ENCODE data around the gene CIB4. TPM values are rescaled to one million over a fixed set of nuclear protein-coding genes. Genes with fewer than 3 reads are reported as not detected.

Gene CIB4
- total RNA-seq, 1 donor from 2014 or later: not detected

GRCh38 chr2:26579723-26580040, 61.5 kb downstream of the CIB4 start:
- no peaks in the 10 kb centered on the region for H3K9me3 ChIP-seq (ENCODE audit: control insufficient read depth in 3 of 3, low read length in 3 of 3)
- no peaks in the 10 kb centered on the region for H3K4me1 ChIP-seq (ENCODE audit: control insufficient read depth in 3 of 3, insufficient read depth in 3 of 3, low read length in 3 of 3)
- no peak overlapping the region for H3K9ac ChIP-seq (ENCODE audit: low read depth in 1 of 3, low read length in 3 of 3)
- no peak overlapping the region for H3K27ac ChIP-seq (ENCODE audit: low read depth, low read length)
- peaks cover 9 to 51% (median 34%) of the 10 kb centered on the region in 3 donors for H3K27me3 ChIP-seq (ENCODE audit: control insufficient read depth in 3 of 3, insufficient read depth in 3 of 3, low read length in 3 of 3)
- H3K36me3 ChIP-seq (ENCODE audit: control insufficient read depth in 3 of 3, insufficient read depth in 3 of 3, low read length in 3 of 3): no peaks in the 10 kb centered on the region
- no peak overlapping the region for H3K4me3 ChIP-seq (ENCODE audit: low read length in 3 of 3)

GRCh38 chr2:26579025-26579722, 62.0 kb downstream of the CIB4 start:
- Histone ChIP-seq H3K27me3 (ENCODE audit: control insufficient read depth in 3 of 3, insufficient read depth in 3 of 3, low read length in 3 of 3) (peaks cover 9 to 47% (median 32%) of the 10 kb centered on the region in 3 donors), H3K36me3 (ENCODE audit: control insufficient read depth in 3 of 3, insufficient read depth in 3 of 3, low read length in 3 of 3) (no peaks in the 10 kb centered on the region)

GRCh38 chr2:26578581-26578980, 62.6 kb downstream of the CIB4 start:
- Histone ChIP-seq H3K27me3 (ENCODE audit: control insufficient read depth in 3 of 3, insufficient read depth in 3 of 3, low read length in 3 of 3) (peaks cover 9 to 47% (median 26%) of the 10 kb centered on the region in 3 donors), H3K9me3 (ENCODE audit: control insufficient read depth in 3 of 3, low read length in 3 of 3) (no peaks in the 10 kb centered on the region), H3K27ac (ENCODE audit: low read depth, low read length) (no peak overlapping the region), H3K4me1 (ENCODE audit: control insufficient read depth in 3 of 3, insufficient read depth in 3 of 3, low read length in 3 of 3) (no peaks in the 10 kb centered on the region), H3K36me3 (ENCODE audit: control insufficient read depth in 3 of 3, insufficient read depth in 3 of 3, low read length in 3 of 3) (no peaks in the 10 kb centered on the region), H3K4me3 (ENCODE audit: low read length in 3 of 3) (no peak overlapping the region), H3K9ac (ENCODE audit: low read depth in 1 of 3, low read length in 3 of 3) (no peak overlapping the region)

More at GRCh38 chr2:26579025-26579722, 62.0 kb downstream of the CIB4 start:
- Histone ChIP-seq H3K27ac (ENCODE audit: low read depth, low read length) (no peak overlapping the region), H3K4me3 (ENCODE audit: low read length in 3 of 3) (no peak overlapping the region), H3K9me3 (ENCODE audit: control insufficient read depth in 3 of 3, low read length in 3 of 3) (no peaks in the 10 kb centered on the region), H3K4me1 (ENCODE audit: control insufficient read depth in 3 of 3, insufficient read depth in 3 of 3, low read length in 3 of 3) (no peaks in the 10 kb centered on the region), H3K9ac (ENCODE audit: low read depth in 1 of 3, low read length in 3 of 3) (no peak overlapping the region)

- Histone ChIP-seq H3K9me3 (ENCODE audit: control insufficient read depth in 3 of 3, low read length in 3 of 3) (no peaks in the 10 kb centered on the region), H3K9ac (ENCODE audit: low read depth in 1 of 3, low read length in 3 of 3) (no peak overlapping the region), H3K36me3 (ENCODE audit: control insufficient read depth in 3 of 3, insufficient read depth in 3 of 3, low read length in 3 of 3) (no peaks in the 10 kb centered on the region), H3K27me3 (ENCODE audit: control insufficient read depth in 3 of 3, insufficient read depth in 3 of 3, low read length in 3 of 3) (peaks cover 9 to 43% (median 26%) of the 10 kb centered on the region in 3 donors), H3K27ac (ENCODE audit: low read depth, low read length) (no peak overlapping the region), H3K4me1 (ENCODE audit: control insufficient read depth in 3 of 3, insufficient read depth in 3 of 3, low read length in 3 of 3) (no peaks in the 10 kb centered on the region), H3K4me3 (ENCODE audit: low read length in 3 of 3) (no peak overlapping the region)
Observed at GRCh38 chr2:26578113-26578458, 63.1 kb downstream of the CIB4 start.

- Histone ChIP-seq H3K9me3 (ENCODE audit: control insufficient read depth in 3 of 3, low read length in 3 of 3) (no peaks in the 10 kb centered on the region), H3K27me3 (ENCODE audit: control insufficient read depth in 3 of 3, insufficient read depth in 3 of 3, low read length in 3 of 3) (peaks cover 9 to 42% (median 24%) of the 10 kb centered on the region in 3 donors), H3K9ac (ENCODE audit: low read depth in 1 of 3, low read length in 3 of 3) (no peak overlapping the region), H3K27ac (ENCODE audit: low read depth, low read length) (no peak overlapping the region), H3K36me3 (ENCODE audit: control insufficient read depth in 3 of 3, insufficient read depth in 3 of 3, low read length in 3 of 3) (no peaks in the 10 kb centered on the region), H3K4me1 (ENCODE audit: control insufficient read depth in 3 of 3, insufficient read depth in 3 of 3, low read length in 3 of 3) (no peaks in the 10 kb centered on the region), H3K4me3 (ENCODE audit: low read length in 3 of 3) (no peak overlapping the region)
Observed at GRCh38 chr2:26577442-26578112, 63.6 kb downstream of the CIB4 start.

- Histone ChIP-seq H3K27me3 (ENCODE audit: control insufficient read depth in 3 of 3, insufficient read depth in 3 of 3, low read length in 3 of 3) (peaks cover 9 to 41% (median 26%) of the 10 kb centered on the region in 3 donors), H3K9ac (ENCODE audit: low read depth in 1 of 3, low read length in 3 of 3) (no peak overlapping the region), H3K4me1 (ENCODE audit: control insufficient read depth in 3 of 3, insufficient read depth in 3 of 3, low read length in 3 of 3) (no peaks in the 10 kb centered on the region), H3K9me3 (ENCODE audit: control insufficient read depth in 3 of 3, low read length in 3 of 3) (no peaks in the 10 kb centered on the region), H3K27ac (ENCODE audit: low read depth, low read length) (no peak overlapping the region), H3K36me3 (ENCODE audit: control insufficient read depth in 3 of 3, insufficient read depth in 3 of 3, low read length in 3 of 3) (no peaks in the 10 kb centered on the region), H3K4me3 (ENCODE audit: low read length in 3 of 3) (no peak overlapping the region)
Observed at GRCh38 chr2:26576565-26577441, 64.4 kb downstream of the CIB4 start.

- Histone ChIP-seq H3K36me3 (ENCODE audit: control insufficient read depth in 3 of 3, insufficient read depth in 3 of 3, low read length in 3 of 3) (no peaks in the 10 kb centered on the region), H3K9ac (ENCODE audit: low read depth in 1 of 3, low read length in 3 of 3) (no peak overlapping the region), H3K4me3 (ENCODE audit: low read length in 3 of 3) (no peak overlapping the region), H3K27ac (ENCODE audit: low read depth, low read length) (no peak overlapping the region), H3K27me3 (ENCODE audit: control insufficient read depth in 3 of 3, insufficient read depth in 3 of 3, low read length in 3 of 3) (peaks cover 9 to 45% (median 26%) of the 10 kb centered on the region in 3 donors), H3K9me3 (ENCODE audit: control insufficient read depth in 3 of 3, low read length in 3 of 3) (no peaks in the 10 kb centered on the region), H3K4me1 (ENCODE audit: control insufficient read depth in 3 of 3, insufficient read depth in 3 of 3, low read length in 3 of 3) (no peaks in the 10 kb centered on the region)
Observed at GRCh38 chr2:26575836-26576564, 65.2 kb downstream of the CIB4 start.

- H3K9me3 ChIP-seq (ENCODE audit: control insufficient read depth in 3 of 3, low read length in 3 of 3): no peaks in the 10 kb centered on the region
- H3K4me1 ChIP-seq (ENCODE audit: control insufficient read depth in 3 of 3, insufficient read depth in 3 of 3, low read length in 3 of 3): no peaks in the 10 kb centered on the region
- no peak overlapping the region for H3K4me3 ChIP-seq (ENCODE audit: low read length in 3 of 3)
- no peaks in the 10 kb centered on the region for H3K36me3 ChIP-seq (ENCODE audit: control insufficient read depth in 3 of 3, insufficient read depth in 3 of 3, low read length in 3 of 3)
- H3K27ac ChIP-seq (ENCODE audit: low read depth, low read length): no peak overlapping the region
- peaks cover 9 to 49% (median 31%) of the 10 kb centered on the region in 3 donors for H3K27me3 ChIP-seq (ENCODE audit: control insufficient read depth in 3 of 3, insufficient read depth in 3 of 3, low read length in 3 of 3)
- no peak overlapping the region for H3K9ac ChIP-seq (ENCODE audit: low read depth in 1 of 3, low read length in 3 of 3)
Observed at GRCh38 chr2:26574900-26575560, 66.1 kb downstream of the CIB4 start.

All from skeletal muscle tissue (tissue), 4 donors.